SK-N-MC (cell line): Measurements from ENCODE around the gene VPS54.

Experiments used
- EZH2 ChIP-seq: fragments of 200-600 bp; sonication (generic); IDR thresholded peaks from one replicate; pipeline ENCODE4 v1.6.1; 2017; ENCODE audit warnings: antibody characterized with exemption
- FOXP2 ChIP-seq: optimal IDR thresholded peaks from 2 replicates; pipeline ENCODE3; 2011; ENCODE audit warnings: mild to moderate bottlenecking, moderate library complexity; ENCODE audit not compliant: insufficient read depth; ENCODE audit errors: extremely low read length, control extremely low read depth
- POLR2AphosphoS5 ChIP-seq: IDR thresholded peaks from 2 replicates; pipeline ENCODE4 v1.6.1; 2012; ENCODE audit warnings: mild to moderate bottlenecking, low read depth, low read length, borderline replicate concordance

- no peak for TF ChIP-seq EZH2
- TF ChIP-seq POLR2AphosphoS5, result no peak
- TF ChIP-seq FOXP2, result no peak
Measured at GRCh38 chr2:64000630-64001381, 18.4 kb downstream of the VPS54 start.
